Upper lobe of left lung (tissue), 4 donors: ENCODE results near the gene C16orf89.

Experiments
- CTCF ChIP-seq, 6 experiments: fragments of 450-650 bp in 4 of 6; fragments of 200-600 bp in 2 of 6; sonication (generic) in 2 of 6; IDR thresholded peaks; one replicate each; pipeline ENCODE4 v1.5.1; 2016 to 2019; ENCODE audit warnings: antibody characterized with exemption in 6 of 6
- EP300 ChIP-seq, 4 donors: sonication (generic); formaldehyde crosslinking; IDR thresholded peaks; one replicate each; pipeline ENCODE4 v1.5.1; 2017; ENCODE audit warnings: antibody characterized with exemption in 4 of 4, control low read depth in 2 of 4
- POLR2A ChIP-seq, 4 donors: fragments of 450-650 bp; IDR thresholded peaks; one replicate each; pipeline ENCODE4 v1.5.1; 2016 to 2017; ENCODE audit warnings: antibody characterized with exemption in 4 of 4, mild to moderate bottlenecking in 2 of 4
- POLR2AphosphoS5 ChIP-seq, 2 donors: sonication (generic); formaldehyde crosslinking; IDR thresholded peaks; one replicate each; pipeline ENCODE4 v1.5.1; 2017; ENCODE audit warnings: antibody characterized with exemption in 2 of 2

- no peak for TF ChIP-seq POLR2A (IDR thresholded peaks at IDR 0.05)
- TF ChIP-seq EP300 (IDR thresholded peaks at IDR 0.05), result no peak
- no peak for TF ChIP-seq CTCF (IDR thresholded peaks at IDR 0.05)
- no peak for TF ChIP-seq POLR2AphosphoS5 (IDR thresholded peaks at IDR 0.05)
Observed at GRCh38 chr16:5045499-5046115, 20.1 kb downstream of the C16orf89 start.
